Lung (tissue), 12 donors: ENCODE data around the gene GGACT. TPM values are rescaled to one million over a fixed set of nuclear protein-coding genes. Genes with fewer than 3 reads are reported as not detected.

ENCODE experiments used
- ATAC-seq: fragments of 200-7000 bp; cut with Tn5 transposase; one replicate; pipeline ENCODE4 v1.9.1; 2020; ENCODE audit warnings: moderate number of reproducible peaks; ENCODE audit not compliant: insufficient read depth, low FRiP score
- DNase-seq, 3 donors: peaks; one replicate each; pipeline ENCODE4 v3.0.0-alpha.2; 2013 to 2017
- H3K27ac ChIP-seq, 2 donors: one replicate each; pipeline ENCODE4 v1.5.1; 2013; ENCODE audit warnings: mild to moderate bottlenecking in 2 of 2, moderate library complexity in 2 of 2, control low read depth in 1 of 2, inconsistent platforms in 1 of 2, low read depth in 1 of 2, low read length in 1 of 2
- H3K27me3 ChIP-seq, 3 donors: one replicate each; pipeline ENCODE4 v1.5.1; 2013; ENCODE audit warnings: low read length in 2 of 3; ENCODE audit not compliant: control insufficient read depth in 3 of 3, insufficient read depth in 3 of 3
- H3K36me3 ChIP-seq, 4 donors: one replicate each; pipeline ENCODE4 v1.5.1; 2013; ENCODE audit warnings: low read length in 4 of 4, mild to moderate bottlenecking in 1 of 4, moderate library complexity in 1 of 4; ENCODE audit not compliant: control insufficient read depth in 4 of 4, insufficient read depth in 4 of 4
- H3K4me1 ChIP-seq, 5 donors: one replicate each; pipeline ENCODE4 v1.5.1; 2013; ENCODE audit warnings: low read length in 5 of 5, mild to moderate bottlenecking in 2 of 5, moderate library complexity in 1 of 5; ENCODE audit not compliant: control insufficient read depth in 5 of 5, insufficient read depth in 5 of 5
- H3K4me3 ChIP-seq: one replicate; pipeline ENCODE4 v1.5.1; 2013; ENCODE audit warnings: mild to moderate bottlenecking, control low read depth, moderate library complexity
- H3K9ac ChIP-seq, 2 donors: one replicate each; pipeline ENCODE4 v1.5.1; 2013; ENCODE audit warnings: low read length in 2 of 2, control low read depth in 1 of 2; ENCODE audit not compliant: insufficient read depth in 1 of 2
- H3K9me3 ChIP-seq, 4 donors: one replicate each; pipeline ENCODE4 v1.5.1; 2013; ENCODE audit warnings: low read length in 3 of 4, mild to moderate bottlenecking in 1 of 4, moderate library complexity in 1 of 4; ENCODE audit not compliant: control insufficient read depth in 4 of 4, insufficient read depth in 3 of 4
- WGBS, 2 donors: extraction: QIAGEN DNeasy Blood & Tissue Kit; methylation state at CpG; one replicate each; pipeline ENCODE4 v1.1.7; 2013; 5-methylcytosine and 5-hydroxymethylcytosine counted together
- polyA plus RNA-seq, 2 donors: library from polyadenylated mRNA; stranded (reverse); fragments of 200-250 nt; gene quantifications; one replicate each; pipeline ENCODE4 v1.2.1, GENCODE V29; 2013
- total RNA-seq, 2 donors: library from RNA; depleted of rRNA in 1 of 2; stranded (reverse); fragments of >200 nt in 1 of 2; gene quantifications; one replicate each; pipeline ENCODE4 v1.2.1, GENCODE V29; 2014 to 2021
- TF ChIP-seq, protein P1 (sequence below): IDR thresholded peaks from 2 replicates; pipeline ENCODE4 v1.5.1; 2012; ENCODE audit warnings: mild to moderate bottlenecking; ENCODE audit errors: control extremely low read depth, extremely low read depth
- donor health status: control.
- donor health status: control.
- donor health status: Bipolar disorder and iron deficiency.
- donor health status: healthy.
- donor health status: DM: yes; HTN: yes; CAD: no.

GGACT gene
- total and polyA plus RNA-seq, 4 donors = 1.1 to 6.8 (median 3.9) TPM

- no peaks in the 10 kb centered on the region for H3K9me3 ChIP-seq
- no peak overlapping the region for H3K9ac ChIP-seq
- no peaks in the 10 kb centered on the region for H3K36me3 ChIP-seq
- no peak overlapping the region for H3K27ac ChIP-seq
- TF ChIP-seq, protein P1, sequence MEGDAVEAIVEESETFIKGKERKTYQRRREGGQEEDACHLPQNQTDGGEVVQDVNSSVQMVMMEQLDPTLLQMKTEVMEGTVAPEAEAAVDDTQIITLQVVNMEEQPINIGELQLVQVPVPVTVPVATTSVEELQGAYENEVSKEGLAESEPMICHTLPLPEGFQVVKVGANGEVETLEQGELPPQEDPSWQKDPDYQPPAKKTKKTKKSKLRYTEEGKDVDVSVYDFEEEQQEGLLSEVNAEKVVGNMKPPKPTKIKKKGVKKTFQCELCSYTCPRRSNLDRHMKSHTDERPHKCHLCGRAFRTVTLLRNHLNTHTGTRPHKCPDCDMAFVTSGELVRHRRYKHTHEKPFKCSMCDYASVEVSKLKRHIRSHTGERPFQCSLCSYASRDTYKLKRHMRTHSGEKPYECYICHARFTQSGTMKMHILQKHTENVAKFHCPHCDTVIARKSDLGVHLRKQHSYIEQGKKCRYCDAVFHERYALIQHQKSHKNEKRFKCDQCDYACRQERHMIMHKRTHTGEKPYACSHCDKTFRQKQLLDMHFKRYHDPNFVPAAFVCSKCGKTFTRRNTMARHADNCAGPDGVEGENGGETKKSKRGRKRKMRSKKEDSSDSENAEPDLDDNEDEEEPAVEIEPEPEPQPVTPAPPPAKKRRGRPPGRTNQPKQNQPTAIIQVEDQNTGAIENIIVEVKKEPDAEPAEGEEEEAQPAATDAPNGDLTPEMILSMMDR = no peak
- 35 to 50% methylated on average over 8 of the region's 8 CpGs for WGBS, 2 donors
- no peak overlapping the region for H3K4me3 ChIP-seq
- DNase-seq (peak in 1 of 3 donors; percentile 46), ATAC-seq (no peak)
- H3K4me1 ChIP-seq = peaks cover 0 to 6% (median 0%) of the 10 kb centered on the region in 5 donors
- no peaks in the 10 kb centered on the region for H3K27me3 ChIP-seq
Observed at GRCh38 chr13:100483841-100484381, 104.7 kb downstream of the GGACT start.

DNA sequence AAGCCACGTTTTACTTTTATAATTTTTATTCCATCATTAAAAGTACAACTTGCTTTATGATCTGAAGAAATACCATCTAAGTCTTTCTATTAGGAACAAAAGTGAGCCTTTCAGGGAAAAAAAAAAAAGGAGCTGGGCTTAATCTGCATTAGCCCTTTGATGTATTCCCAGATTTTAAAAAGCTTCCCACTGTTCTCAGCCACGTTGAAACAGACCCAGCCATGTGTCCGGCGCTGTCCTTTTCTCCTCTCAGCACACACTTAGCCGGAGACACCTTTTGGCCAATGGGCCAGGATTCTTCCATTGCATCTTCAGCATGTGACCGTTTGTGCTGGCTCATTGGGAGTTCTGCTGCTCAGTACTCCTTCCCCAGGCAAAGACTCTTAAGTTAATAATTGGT is 105.5 kb downstream of the GGACT start:
- H3K9me3 ChIP-seq = no peaks in the 10 kb centered on the region
- H3K9ac ChIP-seq = no peak overlapping the region
- H3K27me3 ChIP-seq = no peaks in the 10 kb centered on the region
- DNase-seq (no peak), ATAC-seq (no peak)
- H3K4me3 ChIP-seq = no peak overlapping the region
- TF ChIP-seq, protein P1 = no peak
- no peaks in the 10 kb centered on the region for H3K36me3 ChIP-seq
- H3K4me1 ChIP-seq = peaks cover 0 to 6% (median 0%) of the 10 kb centered on the region in 5 donors
- WGBS, 2 donors = 88 to 90% methylated on average over 6 of the region's 6 CpGs
- H3K27ac ChIP-seq = no peak overlapping the region

GRCh38 chr13:100480676-100481075 is 107.9 kb downstream of the GGACT start:
- no peak overlapping the region for H3K4me3 ChIP-seq
- H3K27ac ChIP-seq = no peak overlapping the region
- H3K9ac ChIP-seq = no peak overlapping the region
- DNase-seq (no peak), ATAC-seq (no peak)
- TF ChIP-seq, protein P1 = no peak
- WGBS, 2 donors = 64 to 86% methylated on average over 9 of the region's 9 CpGs
- no peaks in the 10 kb centered on the region for H3K36me3 ChIP-seq
- peaks cover 0 to 6% (median 0%) of the 10 kb centered on the region in 5 donors for H3K4me1 ChIP-seq
- H3K27me3 ChIP-seq = no peaks in the 10 kb centered on the region
- H3K9me3 ChIP-seq = no peaks in the 10 kb centered on the region

Other genes with a start within 250 kb of the GGACT start
- 10 to 100 TPM; 16.3 to 27.1 TPM for gene TMTC4, start 86.0 kb upstream of the GGACT start, total RNA-seq
- gene TMTC4, start 86.0 kb upstream of the GGACT start, polyA plus RNA-seq = 1 to 10 TPM; 5.0 to 7.1 TPM